GM18861 (cell line): ENCODE results near the gene ENG.
"Not testable (repeated sequence)": the region's sequence is repeated elsewhere in the genome, so short reads cannot be mapped to it uniquely, and the experiment has no call there.

Experiments used
- ATAC-seq: cut with Tn5 transposase; IDR thresholded peaks from one replicate; pipeline ENCODE4 v1.9.1; 2021; ENCODE audit not compliant: unreplicated experiment

The ENG gene

GRCh38 chr9:127854184-127854806, at the start of gene ENG:
ENG (minus strand) TSS chr9:127854658; CDS start chr9:127854355, 303 bp downstream.
- ATAC-seq: no peak

GRCh38 chr9:127903557-127904475, 49.4 kb upstream of the ENG start:
- peak; percentile 28 for ATAC-seq

- no peak for ATAC-seq
These were observed 44.9 kb upstream of the ENG start, which contains the start of gene ST6GALNAC6 for GRCh38 chr9:127899128-127899943. ST6GALNAC6 (minus strand) TSS chr9:127899603; CDS start chr9:127897981, 1,622 bp downstream.

- ATAC-seq: no peak
These were observed 44.1 kb upstream of the ENG start for GRCh38 chr9:127898433-127899127.

DNA sequence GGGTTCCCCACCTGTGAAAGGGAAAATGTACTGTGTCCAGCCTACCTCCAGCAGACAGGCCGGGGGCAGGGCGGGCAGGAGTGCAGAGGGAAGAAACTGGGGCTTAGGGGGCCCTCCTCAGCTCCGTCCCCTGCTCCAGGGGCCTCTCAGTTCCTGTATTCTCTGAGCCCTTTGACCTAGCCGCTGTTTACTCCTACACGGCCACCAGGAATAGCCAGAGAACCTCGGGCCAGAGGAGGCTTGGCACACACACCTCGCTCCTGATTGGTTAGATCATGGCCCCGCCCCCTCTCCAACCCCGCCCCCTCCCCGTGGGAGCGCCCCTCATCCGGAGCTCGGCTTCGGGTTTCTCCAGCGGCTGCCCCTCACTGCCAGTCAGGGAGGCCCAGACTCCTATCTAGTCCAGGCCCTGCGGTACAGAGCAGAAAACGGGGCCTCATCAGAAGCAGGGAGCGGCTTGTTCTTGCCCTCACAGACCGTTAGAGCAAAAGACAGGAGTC, 42.8 kb upstream of the ENG start:
- no peak for ATAC-seq

DNA sequence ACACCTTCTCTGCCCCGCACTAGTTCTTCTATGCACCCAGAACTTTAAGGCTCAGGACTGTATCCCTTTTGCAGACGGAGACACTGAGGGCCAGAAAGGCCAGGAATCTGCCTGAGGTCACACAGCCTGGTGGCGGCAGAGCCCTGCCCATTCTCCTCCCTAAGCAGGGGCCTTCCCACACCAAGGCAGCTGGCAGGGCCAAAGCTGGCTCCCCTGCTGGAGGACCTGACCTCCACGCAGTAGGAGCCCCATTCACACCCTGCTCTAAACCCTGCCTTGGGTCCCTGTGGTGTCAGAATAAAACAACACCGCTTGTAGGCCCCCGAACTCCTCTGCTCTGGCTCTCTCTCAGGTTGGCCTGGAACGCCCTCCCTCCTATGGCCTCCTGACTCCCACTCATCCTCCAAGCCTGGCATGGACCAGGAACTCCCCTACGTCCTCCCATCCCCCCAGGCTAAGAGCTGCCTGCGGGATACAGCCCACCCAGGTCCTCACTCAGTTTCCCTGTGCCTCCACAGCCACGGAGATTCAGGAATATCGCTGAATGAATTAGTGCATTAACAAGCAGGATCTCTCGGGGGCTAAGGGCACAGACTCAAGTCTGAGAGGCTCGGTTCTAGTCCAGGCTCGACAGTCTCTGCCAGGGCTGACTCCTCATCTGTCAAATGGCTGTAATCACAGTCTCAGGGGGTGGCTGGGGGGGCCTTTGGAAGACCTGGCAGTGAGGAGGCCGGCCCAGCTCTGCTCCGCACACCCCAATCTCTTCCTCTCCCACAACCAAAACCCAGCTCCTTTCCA, 42.1 kb upstream of the ENG start:
- no peak for ATAC-seq

DNA sequence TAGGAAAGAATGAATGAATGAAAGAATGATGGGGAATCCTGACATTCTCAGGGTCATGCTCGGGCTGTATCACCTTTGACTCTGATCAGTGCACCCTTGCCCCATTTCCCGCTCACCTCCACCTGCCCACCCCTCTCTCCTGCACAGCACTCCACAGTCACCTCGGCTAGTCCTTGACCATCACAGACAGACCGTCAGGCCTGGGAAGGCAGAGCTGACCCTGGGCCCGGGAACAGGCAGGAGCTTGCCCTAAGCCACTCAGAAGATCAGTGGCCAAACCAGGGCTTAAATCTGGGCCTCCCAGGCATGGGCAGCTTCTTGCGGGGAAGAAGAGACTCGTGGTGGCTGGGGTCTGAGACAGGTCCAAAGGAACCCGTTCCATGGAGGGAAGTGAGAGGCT, 41.4 kb upstream of the ENG start:
- no peak for ATAC-seq

- ATAC-seq: no peak
These were observed 38.9 kb upstream of the ENG start for GRCh38 chr9:127893392-127893791.

- no peak for ATAC-seq
These were observed 38.4 kb upstream of the ENG start for GRCh38 chr9:127892831-127893230.

DNA sequence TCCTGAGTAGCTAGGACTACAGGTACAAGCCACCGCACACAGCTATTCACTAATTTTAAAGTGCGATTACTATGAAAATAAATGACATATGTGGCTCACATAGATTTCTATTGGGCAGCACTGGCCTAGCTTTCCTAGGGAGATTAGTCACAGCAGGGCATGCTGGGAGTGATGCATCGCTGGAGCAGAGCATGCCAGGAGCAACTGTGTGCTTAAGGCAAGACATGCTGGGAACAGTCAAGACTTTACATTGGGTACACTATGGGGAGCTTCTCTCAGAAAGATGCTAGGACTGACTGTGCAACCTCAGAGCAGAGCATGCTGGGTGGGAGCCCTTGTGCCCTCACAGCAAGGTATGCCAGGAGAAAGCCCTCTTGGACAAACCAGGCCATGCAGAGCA, 35.6 kb upstream of the ENG start:
- no peak for ATAC-seq

GRCh38 chr9:127887792-127888191, 33.3 kb upstream of the ENG start:
- ATAC-seq: no peak

DNA sequence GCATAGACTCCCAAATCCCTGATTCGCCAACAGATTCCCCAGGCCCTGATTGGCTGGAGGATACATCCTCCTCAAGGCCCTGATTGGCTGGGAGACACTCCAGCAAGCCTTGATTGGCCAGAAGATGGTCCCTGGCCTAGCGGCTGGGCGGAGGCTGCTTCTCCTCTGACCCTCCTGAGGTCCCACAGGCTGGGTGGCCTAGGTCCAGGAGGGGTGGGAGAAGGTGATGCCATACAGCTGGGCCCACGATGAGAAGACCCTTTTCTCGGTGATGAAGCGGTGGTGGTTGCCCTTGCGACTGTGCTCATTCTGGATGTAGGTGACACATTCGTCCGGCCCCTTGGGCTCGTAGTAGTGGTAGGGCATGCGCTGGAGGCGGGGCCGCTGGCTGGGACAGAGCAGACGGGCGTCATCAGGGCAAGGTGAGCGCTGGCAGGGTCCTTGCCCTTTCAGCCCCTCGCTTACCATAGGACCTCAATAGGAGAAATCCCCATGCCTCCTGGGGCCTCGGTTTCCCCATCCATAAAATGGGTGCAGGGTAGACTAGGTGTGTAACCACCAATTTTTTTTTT, 32.0 kb upstream of the ENG start:
- ATAC-seq: no peak

GRCh38 chr9:127885508-127886281, 31.2 kb upstream of the ENG start:
- ATAC-seq: no peak

DNA sequence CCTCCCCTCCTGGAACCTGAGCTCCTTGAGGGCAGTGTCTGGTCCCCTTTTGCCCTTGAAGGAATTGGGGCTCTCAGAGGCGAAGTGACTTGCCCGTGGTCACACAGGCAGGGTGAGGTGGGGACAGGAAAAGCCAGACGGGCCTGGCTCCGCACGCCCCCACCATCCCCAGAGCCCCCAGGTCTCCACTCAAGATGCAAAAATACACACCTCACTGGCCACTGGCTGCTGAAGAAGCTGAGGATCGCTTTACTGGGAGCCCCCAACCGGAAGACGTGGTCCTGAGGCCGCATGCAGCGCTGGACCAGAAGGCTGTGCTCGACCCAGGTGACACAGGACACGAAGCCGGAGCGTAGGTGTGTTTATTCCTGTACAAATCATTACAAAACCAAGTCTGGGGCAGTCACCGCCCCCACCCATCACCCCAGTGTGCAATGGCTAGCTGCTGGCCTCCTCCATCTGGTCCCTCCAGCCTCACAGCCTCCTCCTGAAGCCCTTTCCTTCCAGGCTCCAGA, 30.6 kb upstream of the ENG start:
- no peak for ATAC-seq

DNA sequence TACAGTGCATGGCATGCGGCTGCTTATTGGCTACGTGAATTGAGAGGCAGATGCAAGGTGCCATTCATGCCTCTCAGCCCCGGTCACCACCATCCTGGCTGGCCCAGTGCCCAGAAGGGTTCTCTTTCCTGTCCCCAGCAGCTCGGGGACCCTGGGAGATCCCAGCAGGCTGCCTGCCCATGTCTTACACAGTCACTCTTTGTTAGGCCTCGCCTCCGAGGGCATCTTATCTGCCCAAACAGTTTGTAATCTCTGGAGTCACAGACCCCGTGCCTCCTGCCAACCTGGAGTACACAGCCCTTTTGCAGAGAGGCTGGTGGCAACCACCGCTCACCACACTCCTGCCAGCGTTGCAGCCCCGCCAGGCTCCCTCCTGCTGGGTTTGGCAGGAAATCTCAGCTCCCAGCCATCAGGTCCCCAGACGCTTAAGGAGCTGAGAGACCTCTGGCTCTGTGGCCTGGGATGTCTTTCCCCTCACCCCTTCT, 30.0 kb upstream of the ENG start:
- ATAC-seq: no peak

DNA sequence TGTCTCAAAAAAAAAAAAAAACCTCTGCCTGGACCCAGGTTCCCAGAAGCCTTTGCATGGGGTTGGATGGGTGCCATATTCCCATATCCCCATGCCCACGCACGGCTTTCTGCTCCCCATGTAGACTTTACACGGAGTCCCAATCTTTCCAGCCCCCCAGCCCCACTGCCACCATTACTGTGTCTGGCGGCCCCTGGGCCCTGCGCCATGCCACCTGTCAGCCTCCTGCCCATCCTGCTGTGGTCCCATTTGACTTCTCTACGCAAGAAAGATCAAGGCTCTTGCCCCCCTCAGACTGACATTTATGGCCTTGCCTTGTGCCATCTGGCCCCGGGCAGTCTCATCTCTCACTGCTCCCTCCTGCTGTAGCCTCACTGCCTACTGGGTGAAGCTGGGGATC, 29.5 kb upstream of the ENG start:
- no peak for ATAC-seq

DNA sequence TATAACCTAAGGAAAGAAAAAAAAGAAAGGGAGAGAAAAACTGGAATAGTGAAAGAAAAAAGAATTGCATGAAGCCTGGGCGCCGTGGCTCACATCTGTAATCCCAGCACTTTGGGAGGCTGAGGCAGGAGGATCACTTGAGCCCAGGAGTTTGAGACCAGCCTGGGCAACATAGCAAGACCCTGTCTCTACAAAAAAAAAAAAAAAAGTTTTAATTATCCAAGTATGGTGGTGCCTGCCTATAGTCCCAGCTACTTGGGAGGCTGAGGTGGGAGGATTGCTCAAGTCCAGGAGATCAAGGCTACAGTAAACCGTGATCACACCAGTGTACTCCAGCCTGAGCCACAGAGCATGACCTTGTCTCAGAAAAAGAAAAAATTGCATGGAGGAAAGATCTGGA, 27.3 kb upstream of the ENG start:
- not testable (repeated sequence) for ATAC-seq

DNA sequence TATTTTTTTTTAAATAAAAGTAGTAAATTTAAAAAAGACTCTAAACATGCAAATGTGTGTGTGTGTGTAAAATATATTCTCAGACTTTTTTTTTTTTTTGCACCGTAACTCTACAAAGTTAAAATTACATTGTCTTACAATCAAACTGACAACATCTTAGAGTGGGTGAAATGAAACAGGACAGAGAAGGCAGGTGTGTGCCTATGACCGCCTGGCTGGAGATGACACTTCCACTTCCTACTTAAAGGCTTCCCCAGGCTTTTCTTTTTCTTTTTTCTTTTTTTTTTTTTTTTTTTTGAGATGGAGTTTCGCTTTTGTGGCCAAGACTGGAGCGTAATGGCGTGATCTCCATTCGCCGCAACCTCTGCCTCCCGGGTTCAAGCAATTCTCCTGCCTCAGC, 25.7 kb upstream of the ENG start:
- ATAC-seq: no peak
